HFFc6 (cell line): ENCODE results near the gene MAGI1. TPM values are rescaled to one million over a fixed set of nuclear protein-coding genes. Genes with fewer than 3 reads are reported as not detected.

Experiments
- DNase-seq: peaks from one replicate; pipeline ENCODE4 v3.0.0-alpha.2; 2018
- H3K27ac Mint-ChIP-seq: 2 replicates; pipeline ENCODE4 v1.8.0; 2020; ENCODE audit warnings: mild to moderate bottlenecking, mixed read lengths
- H3K27me3 Mint-ChIP-seq: 2 replicates; pipeline ENCODE4 v1.8.0; 2021; ENCODE audit warnings: mild to moderate bottlenecking, moderate library complexity, mixed read lengths; ENCODE audit not compliant: insufficient read depth
- H3K36me3 Mint-ChIP-seq: 2 replicates; pipeline ENCODE4 v1.8.0; 2021; ENCODE audit warnings: low read depth, mixed read lengths
- H3K4me1 Mint-ChIP-seq: 2 replicates; pipeline ENCODE4 v1.8.0; 2020; ENCODE audit warnings: low read depth, mixed read lengths
- H3K4me3 Mint-ChIP-seq: 2 replicates; pipeline ENCODE4 v1.8.0; 2020; ENCODE audit warnings: mild to moderate bottlenecking, moderate library complexity, mixed read lengths
- H3K9me3 Mint-ChIP-seq: 2 replicates; pipeline ENCODE4 v1.8.0; 2020; ENCODE audit warnings: mild to moderate bottlenecking, mixed read lengths
- CTCF ChIP-seq: fragments of 200-600 bp; sonication (generic); IDR thresholded peaks from 2 replicates; pipeline ENCODE4 v1.5.0; 2021; ENCODE audit warnings: antibody characterized with exemption, mild to moderate bottlenecking
- total RNA-seq, 6 experiments: library from RNA; stranded (reverse); fragmentation: NEBNext Ultra II Directional; extraction: Animal tissue kit (Norgen Biotek cat#: 25700); gene quantifications; 2 replicates in 1 of 6; 3 replicates in 5 of 6; pipeline ENCODE4 v1.2.3, GENCODE V29; 2021

The MAGI1 gene
- total RNA-seq, 6 experiments from 2014 or later: 21.1 to 30.5 (median 22.4) TPM

- no peak overlapping the region for H3K4me3 Mint-ChIP-seq
- DNase-seq: no peak
- no peaks in the 10 kb centered on the region for H3K36me3 Mint-ChIP-seq
- H3K27me3 Mint-ChIP-seq: no peaks in the 10 kb centered on the region; the same call in 1 of the 2 replicates
- TF ChIP-seq CTCF: no peak
- peaks cover 59% of the 10 kb centered on the region for H3K4me1 Mint-ChIP-seq
- no peaks in the 10 kb centered on the region for H3K9me3 Mint-ChIP-seq
- no peak overlapping the region for H3K27ac Mint-ChIP-seq
Measured at GRCh38 chr3:65398953-65399352, 639.8 kb downstream of the MAGI1 start.

- no peak for TF ChIP-seq CTCF
- DNase-seq: no peak
- Mint-ChIP-seq H3K4me3 (no peak overlapping the region), H3K27ac (no peak overlapping the region), H3K27me3 (no peaks in the 10 kb centered on the region; the same call in 1 of the 2 replicates), H3K9me3 (no peaks in the 10 kb centered on the region), H3K36me3 (no peaks in the 10 kb centered on the region; the same call in 1 of the 2 replicates), H3K4me1 (peaks cover 41% of the 10 kb centered on the region)
Measured at GRCh38 chr3:65396078-65396477, 642.6 kb downstream of the MAGI1 start.

- no peak for DNase-seq
- Mint-ChIP-seq H3K4me3 (no peak overlapping the region), H3K9me3 (no peaks in the 10 kb centered on the region), H3K36me3 (no peaks in the 10 kb centered on the region; the same call in none of the 2 replicates), H3K27me3 (no peaks in the 10 kb centered on the region; the same call in 1 of the 2 replicates), H3K4me1 (peaks cover 17% of the 10 kb centered on the region), H3K27ac (no peak overlapping the region)
- TF ChIP-seq CTCF: no peak
Measured at GRCh38 chr3:65391068-65391467, 647.6 kb downstream of the MAGI1 start.

- H3K27me3 Mint-ChIP-seq: no peaks in the 10 kb centered on the region; the same call in 1 of the 2 replicates
- H3K9me3 Mint-ChIP-seq: no peaks in the 10 kb centered on the region
- H3K4me1 Mint-ChIP-seq: peaks cover 8% of the 10 kb centered on the region; the same call in 1 of the 2 replicates
- no peak overlapping the region for H3K27ac Mint-ChIP-seq
- no peak for DNase-seq
- no peak for TF ChIP-seq CTCF
- peaks cover 26% of the 10 kb centered on the region for H3K36me3 Mint-ChIP-seq
- H3K4me3 Mint-ChIP-seq: no peak overlapping the region
Measured at GRCh38 chr3:65385805-65386204, 652.9 kb downstream of the MAGI1 start.

GRCh38 chr3:65381496-65382010, 657.2 kb downstream of the MAGI1 start:
- Mint-ChIP-seq H3K36me3 (peaks cover 39% of the 10 kb centered on the region), H3K27ac (no peak overlapping the region), H3K4me3 (no peak overlapping the region), H3K27me3 (no peaks in the 10 kb centered on the region; the same call in 1 of the 2 replicates), H3K4me1 (peaks cover 8% of the 10 kb centered on the region; the same call in 1 of the 2 replicates), H3K9me3 (no peaks in the 10 kb centered on the region)
- TF ChIP-seq CTCF: no peak
- no peak for DNase-seq
